ENCODE data around the gene BARX1.
"Not testable (repeated sequence)": the region's sequence is repeated elsewhere in the genome, so short reads cannot be mapped to it uniquely, and the experiment has no call there.

BARX1 gene

DNA sequence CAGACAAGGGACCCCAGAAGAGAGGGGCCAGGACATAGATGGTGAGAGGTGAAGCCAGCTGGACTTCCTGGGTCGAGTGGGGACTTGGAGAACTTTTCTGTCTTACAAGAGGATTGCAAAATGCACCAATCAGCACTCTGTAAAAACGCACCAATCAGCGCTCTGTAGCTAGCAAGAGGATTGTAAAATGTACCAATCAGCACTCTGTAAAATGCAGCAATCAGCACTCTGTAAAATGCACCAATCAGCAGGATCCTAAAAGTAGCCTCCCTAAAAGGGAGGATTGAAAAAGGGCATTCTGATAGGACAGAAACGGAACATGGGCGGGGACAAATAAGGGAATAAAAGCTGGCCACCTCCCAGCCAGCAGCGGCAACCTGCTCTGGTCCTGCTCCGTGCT lies 15.6 kb downstream of the BARX1 start:
- CTCF ChIA-PET = interaction anchor here (0.7 to 1.5 kb wide), 2 partner anchors 23 to 25 kb away, joined by 3 read pairs; no protein-coding TSS in a partner anchor
- not testable (repeated sequence) for H3K4me1 Mint-ChIP-seq, H3K36me3 Mint-ChIP-seq, H3K4me3 Mint-ChIP-seq, DNase-seq, H3K27ac Mint-ChIP-seq, H3K9me3 Mint-ChIP-seq
- H3K27me3 Mint-ChIP-seq = peaks cover 83% of the 10 kb centered on the region

DNA sequence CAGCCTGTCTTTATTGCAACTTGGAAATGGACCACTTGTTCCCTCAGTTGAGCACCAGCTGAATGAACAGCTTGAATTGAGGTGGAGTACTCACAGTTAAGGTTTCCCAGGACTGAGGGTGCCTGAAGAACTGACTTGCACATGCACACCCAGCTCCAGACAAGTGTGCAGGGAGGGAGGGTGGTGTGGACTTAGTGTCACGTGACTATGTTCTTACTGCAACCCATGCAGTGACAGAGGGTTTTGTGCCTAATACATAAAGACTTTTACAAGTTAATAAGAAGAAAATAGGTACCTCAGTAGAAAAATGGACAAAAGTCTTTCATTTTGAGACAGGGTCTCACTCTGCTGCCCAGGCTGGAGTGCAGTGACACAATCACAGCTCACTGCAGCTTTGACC lies 18.0 kb downstream of the BARX1 start:
- CTCF ChIA-PET = no interaction called here
- Mint-ChIP-seq H3K4me3 (no peak overlapping the region), H3K9me3 (no peaks in the 10 kb centered on the region), H3K36me3 (no peaks in the 10 kb centered on the region), H3K4me1 (no peaks in the 10 kb centered on the region), H3K27me3 (peaks cover 79% of the 10 kb centered on the region), H3K27ac (no peak overlapping the region)
- DNase-seq = no peak

DNA sequence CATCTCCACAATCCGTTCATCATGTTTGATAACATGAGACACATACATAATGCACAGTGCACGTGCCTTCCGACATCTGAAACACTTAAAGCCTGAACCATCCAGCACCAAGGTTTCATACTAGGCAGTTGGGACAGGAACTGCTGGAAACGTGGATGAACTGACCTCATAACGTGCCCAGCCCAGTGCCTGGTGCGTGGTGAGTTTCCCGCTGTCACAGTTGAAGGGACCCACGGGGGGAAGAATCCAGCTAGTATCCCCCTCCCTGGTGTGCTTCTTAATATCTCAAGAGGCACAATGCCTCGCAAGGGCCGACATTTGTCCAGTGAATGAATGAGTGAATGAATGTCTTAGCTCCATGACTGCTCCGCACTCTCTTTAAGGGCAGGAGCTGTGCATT lies 23.2 kb downstream of the BARX1 start:
- CTCF ChIA-PET = no interaction called here
- Mint-ChIP-seq H3K27me3 (peaks cover 80% of the 10 kb centered on the region), H3K9me3 (no peaks in the 10 kb centered on the region), H3K27ac (no peak overlapping the region), H3K36me3 (no peaks in the 10 kb centered on the region), H3K4me1 (no peaks in the 10 kb centered on the region), H3K4me3 (no peak overlapping the region)
- DNase-seq = no peak

DNA sequence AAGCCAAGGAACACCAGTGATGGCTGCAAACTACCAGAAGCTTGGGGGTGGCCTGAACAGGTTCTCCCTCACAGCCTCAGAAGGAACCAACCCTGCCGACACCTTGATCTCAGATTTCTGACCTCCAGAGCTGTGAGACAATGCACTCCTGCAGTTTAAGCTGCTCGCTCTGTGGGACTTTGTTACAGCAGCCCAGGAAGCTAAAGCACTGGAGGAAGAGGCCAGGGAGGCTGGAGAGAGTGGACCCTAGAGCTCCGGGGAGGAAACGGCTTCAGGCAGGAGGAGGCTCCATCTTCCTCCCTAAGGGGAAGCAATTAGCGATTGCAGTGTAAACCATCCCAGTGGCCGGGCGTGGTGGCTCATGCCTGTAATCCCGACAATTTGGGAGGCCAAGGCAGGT lies 25.1 kb downstream of the BARX1 start:
- H3K9me3 Mint-ChIP-seq = no peaks in the 10 kb centered on the region
- H3K27ac Mint-ChIP-seq = no peak overlapping the region
- no peaks in the 10 kb centered on the region for H3K36me3 Mint-ChIP-seq
- peaks cover 66% of the 10 kb centered on the region for H3K27me3 Mint-ChIP-seq
- no peaks in the 10 kb centered on the region for H3K4me1 Mint-ChIP-seq
- no peak overlapping the region for H3K4me3 Mint-ChIP-seq
- DNase-seq = no peak
- CTCF ChIA-PET = no interaction called here

DNA sequence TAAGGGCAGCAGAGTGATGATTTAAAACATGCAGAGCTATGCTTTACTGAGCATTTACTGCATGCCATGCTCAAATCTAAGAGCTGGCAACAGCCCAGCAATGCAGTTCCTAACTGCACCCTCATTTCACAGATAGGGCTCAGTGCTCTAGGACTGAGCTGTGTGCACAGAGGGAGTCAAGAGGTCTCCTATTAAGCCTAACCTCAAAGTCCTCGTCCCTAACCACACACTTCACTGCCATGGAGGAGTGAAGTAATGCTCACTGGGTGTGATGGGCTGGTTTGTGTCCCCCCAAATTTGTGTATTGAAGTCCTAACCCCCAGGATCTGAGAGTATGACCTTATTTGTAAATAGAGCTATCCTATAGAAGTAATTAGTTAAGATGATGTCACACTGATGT lies 25.9 kb downstream of the BARX1 start:
- no peaks in the 10 kb centered on the region for H3K4me1 Mint-ChIP-seq
- no peaks in the 10 kb centered on the region for H3K36me3 Mint-ChIP-seq
- H3K27me3 Mint-ChIP-seq = peaks cover 61% of the 10 kb centered on the region
- H3K4me3 Mint-ChIP-seq = no peak overlapping the region
- no peak for DNase-seq
- no peaks in the 10 kb centered on the region for H3K9me3 Mint-ChIP-seq
- CTCF ChIA-PET = no interaction called here
- H3K27ac Mint-ChIP-seq = no peak overlapping the region

DNA sequence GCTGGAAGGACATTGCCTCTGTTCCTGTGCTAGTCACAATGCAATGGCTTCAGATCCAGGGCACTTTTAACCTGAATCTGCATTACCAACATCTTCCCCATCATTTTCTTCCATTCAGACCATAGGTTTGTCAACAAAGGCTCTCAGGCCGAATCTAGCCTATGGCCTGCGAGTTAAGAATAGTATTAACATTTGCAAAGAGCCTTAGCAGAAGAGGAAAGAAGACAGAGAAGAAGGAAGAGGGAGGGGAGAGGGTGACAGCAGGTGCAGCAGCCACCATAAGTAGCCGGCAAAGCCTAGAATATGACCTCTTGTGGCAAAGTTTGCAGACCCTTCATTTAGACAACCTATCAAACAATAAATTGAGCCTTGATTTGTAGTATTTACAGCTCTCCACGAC lies 32.6 kb downstream of the BARX1 start:
- Mint-ChIP-seq H3K9me3 (no peaks in the 10 kb centered on the region), H3K4me1 (no peaks in the 10 kb centered on the region), H3K36me3 (no peaks in the 10 kb centered on the region), H3K27me3 (peaks cover 12% of the 10 kb centered on the region), H3K4me3 (no peak overlapping the region), H3K27ac (no peak overlapping the region)
- no peak for DNase-seq
- CTCF ChIA-PET = no interaction called here

DNA sequence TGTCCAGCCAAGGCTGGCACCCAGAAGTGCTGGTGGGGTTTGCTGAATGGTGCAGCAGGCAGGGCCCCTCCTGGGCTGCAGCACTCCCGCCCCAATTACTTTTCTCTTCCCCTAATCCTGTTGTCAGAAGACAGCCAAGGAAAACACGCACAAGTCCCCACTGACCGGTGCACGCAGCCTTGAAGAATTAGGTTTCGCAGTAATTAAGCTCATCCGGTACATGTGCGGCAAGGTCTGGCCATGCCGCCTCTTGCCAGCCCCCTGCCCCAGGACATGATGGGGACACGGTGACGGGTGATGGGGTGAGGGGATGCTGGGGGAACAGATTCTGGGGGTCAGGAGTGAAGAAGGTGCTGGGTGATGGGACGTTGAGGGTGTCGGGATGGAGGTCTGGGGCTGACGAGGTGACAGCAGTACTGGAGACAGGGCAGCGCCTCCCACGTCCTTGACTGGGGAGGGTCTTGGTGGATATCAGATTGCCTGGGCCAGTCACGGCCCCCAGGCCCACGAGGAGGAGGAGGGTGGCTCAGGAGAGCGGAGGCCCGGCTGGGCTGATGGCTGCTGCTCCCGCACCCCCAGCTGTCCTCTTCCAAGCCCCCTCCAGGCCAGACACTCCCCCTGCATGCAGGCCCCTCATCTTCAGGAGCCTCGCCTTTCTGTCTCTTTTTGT lies 34.9 kb downstream of the BARX1 start:
- CTCF ChIA-PET = no interaction called here
- H3K4me1 Mint-ChIP-seq = no peaks in the 10 kb centered on the region

DNA sequence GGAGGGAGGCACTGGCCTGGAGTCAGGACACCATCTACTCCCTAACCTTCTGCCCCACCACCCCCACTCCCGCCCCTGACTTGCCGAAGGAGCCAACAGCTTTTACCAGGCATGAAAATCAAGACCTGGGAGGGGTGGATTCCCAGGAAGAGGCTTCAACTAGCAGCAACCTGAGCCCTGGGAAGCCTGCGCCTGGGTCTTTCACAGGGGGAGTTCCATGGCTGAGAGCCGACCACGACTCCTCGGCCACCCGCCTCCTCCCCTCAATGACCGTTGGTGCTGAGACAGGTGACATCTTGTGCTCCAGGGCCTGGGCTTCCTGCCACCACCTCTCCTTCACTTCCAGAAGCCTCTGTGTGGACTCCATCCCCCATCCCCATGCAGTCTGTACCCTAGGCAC lies 37.1 kb downstream of the BARX1 start:
- Mint-ChIP-seq H3K36me3 (no peaks in the 10 kb centered on the region), H3K4me3 (no peak overlapping the region), H3K4me1 (no peaks in the 10 kb centered on the region), H3K9me3 (no peaks in the 10 kb centered on the region), H3K27me3 (peaks cover 19% of the 10 kb centered on the region), H3K27ac (no peak overlapping the region)
- CTCF ChIA-PET = no interaction called here
- DNase-seq = no peak

More for the DNA sequence above, 34.9 kb downstream of the BARX1 start:
- Mint-ChIP-seq H3K9me3 (no peaks in the 10 kb centered on the region), H3K36me3 (no peaks in the 10 kb centered on the region), H3K27ac (no peak overlapping the region), H3K4me3 (no peak overlapping the region), H3K27me3 (peaks cover 14% of the 10 kb centered on the region)
- no peak for DNase-seq

DNA sequence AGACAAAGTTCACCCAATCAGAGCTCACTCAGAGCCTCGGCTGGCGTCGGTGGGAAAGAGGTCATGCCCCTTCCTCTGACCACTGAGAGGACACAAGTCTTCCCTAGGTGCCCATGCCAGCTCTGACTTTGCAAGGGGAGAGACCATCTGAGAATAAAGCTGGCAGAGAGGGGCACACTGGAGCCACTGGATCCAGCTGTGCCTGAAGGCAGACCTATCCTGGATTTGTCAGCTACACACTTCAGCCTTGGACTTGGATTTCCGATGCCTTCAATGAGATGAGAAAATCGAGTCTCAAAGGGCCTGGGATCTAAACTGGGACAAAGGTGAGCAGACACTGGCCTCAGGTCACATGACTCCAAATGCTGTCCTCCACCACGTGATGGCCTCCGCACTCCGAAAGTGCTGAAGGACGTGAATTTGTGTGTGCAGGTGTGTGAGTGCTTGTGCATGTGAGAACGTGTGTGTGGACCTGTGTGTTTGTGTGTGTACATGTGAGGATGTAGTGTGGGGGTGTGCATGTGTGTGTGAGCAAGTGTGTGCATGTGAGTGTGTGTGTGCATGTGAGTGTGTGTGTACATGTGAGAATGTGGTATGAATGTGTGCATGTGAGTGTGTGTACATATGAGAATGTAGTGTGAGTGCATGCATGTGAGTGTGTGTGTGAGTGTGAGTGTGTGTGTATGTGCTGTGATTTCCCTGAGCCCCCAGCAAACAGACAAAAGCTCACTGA lies 37.9 kb downstream of the BARX1 start:
- no peak for DNase-seq
- Mint-ChIP-seq H3K4me1 (peaks cover 3% of the 10 kb centered on the region), H3K36me3 (no peaks in the 10 kb centered on the region), H3K27ac (no peak overlapping the region), H3K4me3 (no peak overlapping the region), H3K27me3 (peaks cover 19% of the 10 kb centered on the region), H3K9me3 (no peaks in the 10 kb centered on the region)
- CTCF ChIA-PET = no interaction called here

DNA sequence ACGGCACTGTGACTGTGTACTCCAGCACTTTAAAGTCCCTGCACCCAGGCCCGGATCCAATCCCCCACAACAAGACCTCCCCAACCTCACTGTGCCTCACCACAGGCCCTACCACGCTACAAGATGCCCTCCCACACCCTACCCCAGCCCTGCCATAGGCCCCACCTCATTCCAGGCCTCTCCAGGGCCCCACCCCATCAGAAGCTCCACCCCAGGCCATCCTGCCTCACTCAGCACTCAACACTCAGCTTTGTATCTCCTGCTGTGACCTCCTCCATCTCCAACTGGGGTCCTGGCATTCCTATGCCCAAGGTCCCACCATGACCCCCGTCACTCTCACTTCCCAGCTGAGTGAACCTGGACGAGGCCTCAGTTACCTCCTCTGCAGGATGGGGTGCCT lies 38.8 kb downstream of the BARX1 start:
- DNase-seq = no peak
- H3K4me3 Mint-ChIP-seq = no peak overlapping the region
- CTCF ChIA-PET = no interaction called here
- peaks cover 19% of the 10 kb centered on the region for H3K27me3 Mint-ChIP-seq
- H3K27ac Mint-ChIP-seq = no peak overlapping the region
- H3K36me3 Mint-ChIP-seq = no peaks in the 10 kb centered on the region
- H3K4me1 Mint-ChIP-seq = peaks cover 3% of the 10 kb centered on the region
- no peaks in the 10 kb centered on the region for H3K9me3 Mint-ChIP-seq

DNA sequence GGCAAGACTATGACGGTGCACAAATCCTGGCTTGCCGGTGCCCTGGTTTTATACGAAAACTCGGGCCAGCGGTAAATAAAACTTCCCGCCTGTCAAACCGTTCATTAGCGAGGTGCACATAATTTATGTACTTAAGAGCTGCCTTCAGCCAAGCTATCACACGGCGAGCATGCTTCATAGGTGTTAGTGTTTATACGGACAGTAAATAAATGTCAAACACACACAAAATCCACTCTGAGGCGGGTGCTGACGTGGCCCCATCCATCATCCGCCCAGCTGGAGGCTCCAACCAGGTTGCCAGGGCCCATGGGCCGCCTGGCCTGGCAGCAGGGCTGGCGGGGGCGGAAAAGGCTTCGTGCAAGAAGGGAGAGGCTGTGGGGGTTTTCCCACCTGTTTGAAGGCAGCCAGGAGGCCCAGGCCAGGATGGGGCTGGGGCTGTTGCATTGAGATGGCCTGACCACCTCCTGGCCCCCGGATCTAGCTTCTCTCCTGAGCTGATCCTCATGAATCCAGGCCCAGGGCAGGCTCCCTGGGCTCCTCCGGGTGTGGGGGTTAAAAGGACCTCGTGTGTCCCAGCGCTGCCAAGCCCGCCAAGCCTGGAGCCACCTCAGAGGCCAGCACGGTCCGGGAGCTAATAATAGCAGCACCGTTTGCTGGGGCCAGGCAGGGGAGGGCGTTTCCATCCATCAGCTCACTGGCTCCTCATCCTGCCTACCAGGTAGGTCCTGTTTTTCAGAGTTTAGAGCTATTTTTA lies 43.2 kb downstream of the BARX1 start:
- H3K4me1 Mint-ChIP-seq = peaks cover 10% of the 10 kb centered on the region
- CTCF ChIA-PET = no interaction called here
- no peak overlapping the region for H3K27ac Mint-ChIP-seq
- no peak for DNase-seq
- H3K4me3 Mint-ChIP-seq = no peak overlapping the region
- H3K9me3 Mint-ChIP-seq = no peaks in the 10 kb centered on the region
- peaks cover 36% of the 10 kb centered on the region for H3K27me3 Mint-ChIP-seq
- H3K36me3 Mint-ChIP-seq = no peaks in the 10 kb centered on the region

DNA sequence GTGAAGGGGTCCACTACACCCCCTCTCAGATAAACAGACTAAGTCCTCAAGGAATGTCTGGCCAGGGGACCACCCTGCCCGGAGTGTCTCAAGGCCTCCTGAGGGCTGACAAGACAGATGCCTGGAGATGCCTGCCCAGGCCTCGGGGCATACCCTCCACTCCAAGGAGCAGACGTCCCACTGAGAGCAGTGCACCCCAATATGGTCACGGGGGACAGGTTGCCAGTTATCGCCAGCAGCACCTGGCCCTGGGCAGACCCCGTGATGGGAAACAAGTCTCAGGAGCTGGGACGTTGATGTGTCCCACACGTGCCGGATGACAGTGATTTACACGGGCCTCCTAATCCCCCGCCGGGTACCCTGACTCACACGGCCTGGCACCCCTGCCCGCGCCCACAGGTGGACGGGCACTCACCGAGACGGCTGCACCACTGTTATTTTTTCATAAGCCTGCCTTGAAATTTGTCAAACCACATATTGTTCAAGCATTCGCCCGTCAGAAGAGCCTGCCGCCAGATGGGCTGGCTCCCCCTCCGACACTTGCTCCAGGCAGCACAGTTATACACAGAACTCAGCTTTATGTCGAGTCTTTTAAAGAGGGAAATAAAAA lies 43.9 kb downstream of the BARX1 start:
- Mint-ChIP-seq H3K4me1 (peaks cover 10% of the 10 kb centered on the region), H3K36me3 (no peaks in the 10 kb centered on the region), H3K27ac (no peak overlapping the region), H3K27me3 (peaks cover 34% of the 10 kb centered on the region), H3K9me3 (no peaks in the 10 kb centered on the region), H3K4me3 (no peak overlapping the region)
- CTCF ChIA-PET = no interaction called here
- no peak for DNase-seq

DNA sequence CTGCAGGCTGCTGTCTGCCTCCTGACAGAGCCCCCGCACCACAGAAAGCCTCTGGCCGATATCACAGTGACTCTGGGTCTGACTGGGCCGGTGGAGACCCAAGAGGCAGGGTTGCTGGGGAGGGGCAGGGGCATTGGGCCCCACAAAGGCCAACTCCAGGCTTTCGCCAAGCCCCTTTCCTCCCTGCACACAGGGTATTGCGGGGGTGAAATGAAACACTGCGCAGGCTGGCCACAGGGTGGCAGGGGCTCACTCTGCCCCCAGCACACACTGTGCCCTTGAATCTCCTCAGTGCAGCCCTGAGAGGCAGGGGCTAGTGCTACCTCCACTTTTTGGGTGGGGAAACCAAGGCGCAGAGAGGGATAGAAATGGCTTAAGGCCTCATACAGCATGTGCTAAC lies 44.6 kb downstream of the BARX1 start:
- Mint-ChIP-seq H3K4me3 (no peak overlapping the region), H3K27me3 (peaks cover 38% of the 10 kb centered on the region), H3K9me3 (no peaks in the 10 kb centered on the region), H3K27ac (no peak overlapping the region), H3K36me3 (no peaks in the 10 kb centered on the region), H3K4me1 (peaks cover 13% of the 10 kb centered on the region)
- CTCF ChIA-PET = no interaction called here
- DNase-seq = no peak

DNA sequence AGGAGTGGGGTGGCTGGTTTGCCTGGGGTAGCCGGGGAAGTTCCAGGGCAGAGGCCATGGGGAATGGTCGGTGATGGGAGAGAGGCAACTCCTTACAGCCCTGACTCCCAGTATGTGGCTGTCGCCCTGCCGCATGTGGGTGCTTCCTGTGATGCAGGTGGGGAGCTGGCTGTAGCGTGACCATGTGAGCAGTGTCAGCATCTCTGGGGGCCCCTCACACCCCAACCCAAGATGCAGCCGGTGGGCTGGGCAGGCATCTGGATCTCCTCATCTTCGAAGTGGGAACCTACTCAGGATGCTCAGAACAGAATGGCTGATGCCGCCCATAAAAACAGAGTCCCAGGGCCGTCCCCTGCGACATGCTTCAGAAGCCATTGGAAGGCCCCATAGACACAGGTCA lies 45.0 kb downstream of the BARX1 start:
- Mint-ChIP-seq H3K27me3 (peaks cover 40% of the 10 kb centered on the region), H3K9me3 (no peaks in the 10 kb centered on the region), H3K4me3 (no peak overlapping the region), H3K36me3 (no peaks in the 10 kb centered on the region), H3K4me1 (peaks cover 17% of the 10 kb centered on the region), H3K27ac (no peak overlapping the region)
- CTCF ChIA-PET = no interaction called here
- no peak for DNase-seq
